HEK293T (cell line): ENCODE measurements around the gene DNAH14.

Experiments used
- BHLHE40 ChIP-seq: fragments of 450-650 bp; IDR thresholded peaks from 2 replicates; pipeline ENCODE4 v1.6.1; 2016; ENCODE audit warnings: mild to moderate bottlenecking, moderate library complexity, borderline replicate concordance
- FOXA1 ChIP-seq: fragments of 450-650 bp; IDR thresholded peaks from 2 replicates; pipeline ENCODE4 v1.6.1; 2016; ENCODE audit warnings: mild to moderate bottlenecking
- FOXK2 ChIP-seq: fragments of 450-650 bp; IDR thresholded peaks from 2 replicates; pipeline ENCODE4 v1.6.1; 2016; ENCODE audit warnings: mild to moderate bottlenecking
- NFRKB ChIP-seq: fragments of 450-650 bp; IDR thresholded peaks from 2 replicates; pipeline ENCODE4 v1.6.1; 2016; ENCODE audit warnings: mild to moderate bottlenecking, moderate library complexity
- SP1 ChIP-seq: fragments of 450-650 bp; IDR thresholded peaks from 2 replicates; pipeline ENCODE4 v1.6.1; 2017
- ZNF384 ChIP-seq: fragments of 450-650 bp; IDR thresholded peaks from 2 replicates; pipeline ENCODE4 v1.6.1; 2016

DNA sequence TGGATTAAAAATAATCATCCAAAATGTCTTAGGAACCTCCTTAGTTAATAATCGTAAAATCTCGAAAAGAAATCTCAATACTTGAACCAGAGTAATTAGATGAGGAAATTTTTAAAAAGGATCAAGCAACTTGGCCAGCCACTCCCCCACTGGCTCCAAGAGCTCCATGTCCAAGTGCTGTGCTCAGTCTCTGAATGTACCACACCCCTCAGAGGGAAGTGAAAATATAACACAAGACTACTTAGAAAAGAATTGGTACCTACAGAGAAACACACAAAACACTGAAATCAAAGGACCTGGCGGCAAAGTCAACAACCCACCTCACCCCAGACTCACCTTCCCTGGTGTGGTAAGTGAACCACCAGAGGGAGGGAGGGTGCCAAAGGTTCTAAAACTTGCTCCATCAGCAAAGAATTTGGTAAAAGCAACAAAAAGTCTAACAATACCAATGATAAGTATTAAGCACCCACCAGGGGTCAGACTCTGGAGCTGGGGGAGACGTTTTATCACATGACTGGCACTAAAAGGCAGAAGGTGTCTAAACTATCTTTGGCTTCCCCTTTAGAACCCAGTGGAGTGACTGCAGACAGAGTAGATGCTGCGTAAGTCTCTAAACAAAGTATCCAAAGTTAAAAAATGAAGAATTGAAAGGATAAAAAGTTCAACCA is 484.4 kb downstream of the DNAH14 start:
- TF ChIP-seq FOXK2 (no peak), FOXA1 (no peak), ZNF384 (no peak), NFRKB (no peak), BHLHE40 (no peak), SP1 (no peak)
